ENCODE results near the gene DNAJA2.

DNAJA2 gene

DNA sequence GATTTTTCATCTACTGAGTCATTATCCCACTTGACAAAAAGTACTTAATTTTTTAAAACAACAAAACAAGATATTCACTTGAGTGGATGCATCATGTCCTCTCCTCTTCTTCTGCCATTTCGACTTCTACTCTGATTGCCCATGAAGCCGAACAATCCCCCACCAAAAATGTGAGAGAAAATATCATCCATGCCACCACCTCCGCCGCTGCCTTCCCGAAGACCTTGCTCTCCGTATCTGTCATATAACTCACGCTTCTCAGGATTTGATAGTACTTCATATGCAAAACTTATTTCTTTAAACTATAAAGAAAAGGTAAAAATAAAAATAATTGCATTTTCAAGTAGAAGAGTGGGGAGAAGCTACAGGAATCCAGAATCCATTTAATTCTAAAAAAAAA, 2.2 kb downstream of the DNAJA2 start:
- peaks cover 84% of the 10 kb centered on the region for H3K79me2 ChIP-seq (ENCODE audit: control insufficient read depth, low read length)
- H3K4me2 ChIP-seq (ENCODE audit: low read length): peak overlapping the region; percentile 89; the same call in 1 of the 2 replicates
- H3K4me3 ChIP-seq (ENCODE audit: low read length): no peak overlapping the region
- H3K9me3 ChIP-seq (ENCODE audit: control insufficient read depth, insufficient read depth, low read length): no peaks in the 10 kb centered on the region
- H3K9me2 ChIP-seq (replicated peaks; ENCODE audit: control insufficient read depth, low read length): no peaks in the 10 kb centered on the region
- peaks cover 32% of the 10 kb centered on the region for H3K4me1 ChIP-seq (ENCODE audit: control insufficient read depth, low read length)
- H3K27me3 ChIP-seq (ENCODE audit: control insufficient read depth, low read length): no peaks in the 10 kb centered on the region
- H3F3A ChIP-seq (ENCODE audit: control insufficient read depth, insufficient read depth): 0 out of 2 replicates have a peak, but pooled peaks cover 4% of the 10 kb centered on the region
- peaks cover 68% of the 10 kb centered on the region for H3K36me3 ChIP-seq (ENCODE audit: control insufficient read depth, low read length)
- TF ChIP-seq, protein P1, sequence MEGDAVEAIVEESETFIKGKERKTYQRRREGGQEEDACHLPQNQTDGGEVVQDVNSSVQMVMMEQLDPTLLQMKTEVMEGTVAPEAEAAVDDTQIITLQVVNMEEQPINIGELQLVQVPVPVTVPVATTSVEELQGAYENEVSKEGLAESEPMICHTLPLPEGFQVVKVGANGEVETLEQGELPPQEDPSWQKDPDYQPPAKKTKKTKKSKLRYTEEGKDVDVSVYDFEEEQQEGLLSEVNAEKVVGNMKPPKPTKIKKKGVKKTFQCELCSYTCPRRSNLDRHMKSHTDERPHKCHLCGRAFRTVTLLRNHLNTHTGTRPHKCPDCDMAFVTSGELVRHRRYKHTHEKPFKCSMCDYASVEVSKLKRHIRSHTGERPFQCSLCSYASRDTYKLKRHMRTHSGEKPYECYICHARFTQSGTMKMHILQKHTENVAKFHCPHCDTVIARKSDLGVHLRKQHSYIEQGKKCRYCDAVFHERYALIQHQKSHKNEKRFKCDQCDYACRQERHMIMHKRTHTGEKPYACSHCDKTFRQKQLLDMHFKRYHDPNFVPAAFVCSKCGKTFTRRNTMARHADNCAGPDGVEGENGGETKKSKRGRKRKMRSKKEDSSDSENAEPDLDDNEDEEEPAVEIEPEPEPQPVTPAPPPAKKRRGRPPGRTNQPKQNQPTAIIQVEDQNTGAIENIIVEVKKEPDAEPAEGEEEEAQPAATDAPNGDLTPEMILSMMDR (IDR thresholded peaks at IDR 0.05; ENCODE audit: low read depth, low read length, poor library complexity, severe bottlenecking): no peak
- no peak for TF ChIP-seq EZH2phosphoT487 (IDR thresholded peaks at IDR 0.05; ENCODE audit: borderline replicate concordance, low read length)
- peaks cover 18% of the 10 kb centered on the region for H4K20me1 ChIP-seq (ENCODE audit: control insufficient read depth, insufficient read depth, low read depth, low read length)
- H3K27ac ChIP-seq (ENCODE audit: low read depth, low read length): no peak overlapping the region

DNA sequence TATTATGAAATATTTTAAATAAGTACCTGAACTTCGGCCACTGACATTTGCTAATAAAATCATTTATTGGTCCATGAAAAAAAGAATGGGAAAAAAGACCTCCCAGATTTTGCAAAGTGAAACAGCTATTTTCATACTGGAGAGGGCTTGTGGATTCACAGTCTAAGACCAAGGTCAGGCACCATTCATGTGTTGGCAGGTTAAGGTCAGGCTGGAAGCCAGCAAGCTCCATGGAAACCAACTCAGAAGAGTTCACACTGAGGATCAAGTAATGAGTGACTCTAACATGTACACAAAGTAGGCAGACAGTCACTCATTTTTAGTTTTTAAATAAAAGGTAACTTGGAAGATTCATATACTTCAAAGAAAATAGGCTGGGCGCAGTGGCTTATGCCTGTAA, 3.4 kb downstream of the DNAJA2 start:
- Histone ChIP-seq H3K4me3 (ENCODE audit: low read length) (no peak overlapping the region; the same call in 1 of the 2 replicates), H3K27ac (ENCODE audit: low read depth, low read length) (no peak overlapping the region), H3K79me2 (ENCODE audit: control insufficient read depth, low read length) (peaks cover 92% of the 10 kb centered on the region), H3F3A (ENCODE audit: control insufficient read depth, insufficient read depth) (no peaks in the 10 kb centered on the region), H3K9me2 (replicated peaks; ENCODE audit: control insufficient read depth, low read length) (no peaks in the 10 kb centered on the region), H3K36me3 (ENCODE audit: control insufficient read depth, low read length) (peaks cover 78% of the 10 kb centered on the region), H3K4me1 (ENCODE audit: control insufficient read depth, low read length) (peaks cover 27% of the 10 kb centered on the region), H3K4me2 (ENCODE audit: low read length) (peak overlapping the region; percentile 25; the same call in 1 of the 2 replicates), H4K20me1 (ENCODE audit: control insufficient read depth, insufficient read depth, low read depth, low read length) (peaks cover 18% of the 10 kb centered on the region), H3K9me3 (ENCODE audit: control insufficient read depth, insufficient read depth, low read length) (no peaks in the 10 kb centered on the region), H3K27me3 (ENCODE audit: control insufficient read depth, low read length) (no peaks in the 10 kb centered on the region)
- TF ChIP-seq EZH2phosphoT487 (IDR thresholded peaks at IDR 0.05; ENCODE audit: borderline replicate concordance, low read length): no peak
- TF ChIP-seq, protein P1 (IDR thresholded peaks at IDR 0.05; ENCODE audit: low read depth, low read length, poor library complexity, severe bottlenecking): no peak

DNA sequence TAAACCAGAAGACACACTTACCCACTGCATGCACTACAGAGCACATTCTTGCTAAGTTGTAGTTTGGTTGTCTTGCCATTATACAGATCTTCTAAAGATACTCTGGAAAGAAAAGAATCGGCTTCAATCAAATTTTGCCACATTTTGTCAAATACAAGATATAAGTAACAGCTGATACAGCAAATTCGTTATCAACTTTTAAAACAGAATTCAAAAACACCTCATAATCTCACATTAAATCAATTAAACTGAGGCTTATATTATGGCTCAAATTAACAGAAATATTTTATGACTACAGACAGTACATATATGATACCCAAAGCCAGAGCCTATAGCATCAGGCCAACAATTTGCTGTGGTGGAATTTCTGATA, 5.4 kb downstream of the DNAJA2 start:
- Histone ChIP-seq H3K27ac (ENCODE audit: low read depth, low read length) (no peak overlapping the region), H3F3A (ENCODE audit: control insufficient read depth, insufficient read depth) (no peaks in the 10 kb centered on the region), H3K9me2 (replicated peaks; ENCODE audit: control insufficient read depth, low read length) (no peaks in the 10 kb centered on the region), H4K20me1 (ENCODE audit: control insufficient read depth, insufficient read depth, low read depth, low read length) (peaks cover 18% of the 10 kb centered on the region), H3K27me3 (ENCODE audit: control insufficient read depth, low read length) (no peaks in the 10 kb centered on the region), H3K9me3 (ENCODE audit: control insufficient read depth, insufficient read depth, low read length) (no peaks in the 10 kb centered on the region), H3K4me3 (ENCODE audit: low read length) (no peak overlapping the region), H3K36me3 (ENCODE audit: control insufficient read depth, low read length) (peaks cover 96% of the 10 kb centered on the region), H3K79me2 (ENCODE audit: control insufficient read depth, low read length) (peaks cover 93% of the 10 kb centered on the region), H3K4me1 (ENCODE audit: control insufficient read depth, low read length) (peaks cover 19% of the 10 kb centered on the region), H3K4me2 (ENCODE audit: low read length) (no peak overlapping the region)
- TF ChIP-seq, protein P1 (IDR thresholded peaks at IDR 0.05; ENCODE audit: low read depth, low read length, poor library complexity, severe bottlenecking): no peak
- no peak for TF ChIP-seq EZH2phosphoT487 (IDR thresholded peaks at IDR 0.05; ENCODE audit: borderline replicate concordance, low read length)

All from DOHH2 (cell line).